HAP-1 (cell line): ENCODE measurements around the gene ERFL.

Experiments
- DNase-seq, 2 experiments: peaks; one replicate each; pipeline ENCODE4 v3.0.0-alpha.2; 2016 to 2020; ENCODE audit warnings: low spot score in 2 of 2
- H3K27me3 ChIP-seq: fragments of 250-450 bp; sonication (Bioruptor Pico); 2 replicates; pipeline ENCODE4 v1.5.1; 2020; ENCODE audit warnings: low read depth, mild to moderate bottlenecking, moderate library complexity
- H3K36me3 ChIP-seq: fragments of 250-450 bp; sonication (Bioruptor Pico); replicated peaks from 2 replicates; pipeline ENCODE4 v1.5.1; 2020; ENCODE audit warnings: mild to moderate bottlenecking
- H3K4me1 ChIP-seq: fragments of 250-450 bp; sonication (Bioruptor Pico); 2 replicates; pipeline ENCODE4 v1.5.1; 2020; ENCODE audit warnings: mild to moderate bottlenecking
- H3K4me3 ChIP-seq: fragments of 250-450 bp; sonication (Bioruptor Pico); 2 replicates; pipeline ENCODE4 v1.5.1; 2020; ENCODE audit warnings: mild to moderate bottlenecking, moderate library complexity
- H3K9me3 ChIP-seq: fragments of 250-450 bp; sonication (Bioruptor Pico); 2 replicates; pipeline ENCODE4 v1.5.1; 2020; ENCODE audit warnings: mild to moderate bottlenecking, moderate library complexity
- in situ Hi-C: fragments of 300-500 bp; cut with MboI; formaldehyde crosslinking; loops from 3 replicates; pipeline ENCODE4 v1.14.3; 2020; ENCODE audit warnings: low sequenced_read_pairs, inconsistent platforms, mixed read lengths

Gene ERFL

GRCh38 chr19:41936961-41937360 is 8.7 kb upstream of the ERFL start:
- Histone ChIP-seq H3K4me1 (no peaks in the 10 kb centered on the region), H3K9me3 (no peaks in the 10 kb centered on the region), H3K36me3 (no peaks in the 10 kb centered on the region), H3K27me3 (peaks cover 39% of the 10 kb centered on the region), H3K4me3 (no peak overlapping the region)
- in situ Hi-C loops: no loop called here
- no peak for DNase-seq

- no peaks in the 10 kb centered on the region for H3K36me3 ChIP-seq
- in situ Hi-C loops: no loop called here
- no peak overlapping the region for H3K4me3 ChIP-seq
- peaks cover 39% of the 10 kb centered on the region for H3K27me3 ChIP-seq
- H3K9me3 ChIP-seq: no peaks in the 10 kb centered on the region
- no peak for DNase-seq
- H3K4me1 ChIP-seq: no peaks in the 10 kb centered on the region
Observed at GRCh38 chr19:41936416-41936850, 8.2 kb upstream of the ERFL start.

GRCh38 chr19:41935760-41936415 is 7.6 kb upstream of the ERFL start:
- H3K9me3 ChIP-seq: no peaks in the 10 kb centered on the region
- in situ Hi-C loops: no loop called here
- H3K27me3 ChIP-seq: peaks cover 39% of the 10 kb centered on the region

GRCh38 chr19:41934849-41935374 is 6.7 kb upstream of the ERFL start:
- peak; percentile 56 to 88 for DNase-seq
- H3K36me3 ChIP-seq: no peaks in the 10 kb centered on the region
- H3K4me3 ChIP-seq: no peak overlapping the region
- peaks cover 39% of the 10 kb centered on the region for H3K27me3 ChIP-seq
- H3K9me3 ChIP-seq: no peaks in the 10 kb centered on the region
- in situ Hi-C loops: no loop called here
- no peaks in the 10 kb centered on the region for H3K4me1 ChIP-seq

More at GRCh38 chr19:41935760-41936415, 7.6 kb upstream of the ERFL start:
- Histone ChIP-seq H3K4me1 (no peaks in the 10 kb centered on the region), H3K4me3 (no peak overlapping the region), H3K36me3 (no peaks in the 10 kb centered on the region)
- DNase-seq: no peak

GRCh38 chr19:41933693-41934426 is 5.6 kb upstream of the ERFL start:
- DNase-seq: no peak
- H3K36me3 ChIP-seq: no peaks in the 10 kb centered on the region
- no peaks in the 10 kb centered on the region for H3K4me1 ChIP-seq
- in situ Hi-C loops: no loop called here
- H3K9me3 ChIP-seq: no peaks in the 10 kb centered on the region
- H3K4me3 ChIP-seq: no peak overlapping the region
- H3K27me3 ChIP-seq: peaks cover 46% of the 10 kb centered on the region

- H3K4me3 ChIP-seq: no peak overlapping the region
- in situ Hi-C loops: no loop called here
- no peak for DNase-seq
Observed at GRCh38 chr19:41932720-41933332, 4.6 kb upstream of the ERFL start.

GRCh38 chr19:41932259-41932719 is 4.0 kb upstream of the ERFL start:
- Histone ChIP-seq H3K9me3 (no peaks in the 10 kb centered on the region), H3K27me3 (peaks cover 47% of the 10 kb centered on the region), H3K4me1 (no peaks in the 10 kb centered on the region), H3K4me3 (no peak overlapping the region), H3K36me3 (no peaks in the 10 kb centered on the region)
- in situ Hi-C loops: no loop called here
- no peak for DNase-seq

More at GRCh38 chr19:41932720-41933332, 4.6 kb upstream of the ERFL start:
- Histone ChIP-seq H3K36me3 (no peaks in the 10 kb centered on the region), H3K9me3 (no peaks in the 10 kb centered on the region), H3K27me3 (peaks cover 49% of the 10 kb centered on the region), H3K4me1 (no peaks in the 10 kb centered on the region)

- Histone ChIP-seq H3K36me3 (no peaks in the 10 kb centered on the region), H3K9me3 (no peaks in the 10 kb centered on the region), H3K4me1 (no peaks in the 10 kb centered on the region), H3K27me3 (peaks cover 35% of the 10 kb centered on the region), H3K4me3 (no peak overlapping the region)
- in situ Hi-C loops: no loop called here
- no peak for DNase-seq
Observed at GRCh38 chr19:41930926-41931592, 2.8 kb upstream of the ERFL start.

- Histone ChIP-seq H3K36me3 (no peaks in the 10 kb centered on the region), H3K27me3 (peaks cover 30% of the 10 kb centered on the region), H3K4me1 (no peaks in the 10 kb centered on the region), H3K4me3 (no peak overlapping the region), H3K9me3 (no peaks in the 10 kb centered on the region)
- in situ Hi-C loops: no loop called here
- DNase-seq: no peak
Observed at GRCh38 chr19:41930322-41930722, 2.1 kb upstream of the ERFL start.

- Histone ChIP-seq H3K36me3 (no peaks in the 10 kb centered on the region), H3K4me3 (no peak overlapping the region), H3K4me1 (no peaks in the 10 kb centered on the region), H3K9me3 (no peaks in the 10 kb centered on the region), H3K27me3 (peaks cover 25% of the 10 kb centered on the region; the same call in 1 of the 2 replicates)
- no peak for DNase-seq
- in situ Hi-C loops: no loop called here
Observed at GRCh38 chr19:41929536-41930071, 1.4 kb upstream of the ERFL start.

GRCh38 chr19:41928754-41929535 is 696 bp upstream of the ERFL start:
- Histone ChIP-seq H3K36me3 (no peaks in the 10 kb centered on the region), H3K4me1 (no peaks in the 10 kb centered on the region), H3K4me3 (peak overlapping the region; percentile 32), H3K9me3 (no peaks in the 10 kb centered on the region), H3K27me3 (peaks cover 25% of the 10 kb centered on the region; the same call in 1 of the 2 replicates)
- in situ Hi-C loops: no loop called here
- DNase-seq: no peak

- H3K27me3 ChIP-seq: peaks cover 16% of the 10 kb centered on the region; the same call in 1 of the 2 replicates
- no peaks in the 10 kb centered on the region for H3K9me3 ChIP-seq
- in situ Hi-C loops: no loop called here
- DNase-seq: peak in 1 of 2 experiments; percentile 48
- H3K36me3 ChIP-seq: no peaks in the 10 kb centered on the region
- peak overlapping the region; percentile 32 for H3K4me3 ChIP-seq
- no peaks in the 10 kb centered on the region for H3K4me1 ChIP-seq
Observed at GRCh38 chr19:41927497-41928192, 604 bp downstream of the ERFL start.
